Loucy (cell line): ENCODE data around the gene BAIAP3.

Source experiments
- CTCF ChIP-seq: fragments of 200-600 bp; sonication (generic); conservative IDR thresholded peaks from 2 replicates; pipeline ENCODE4 v1.5.1; 2014; ENCODE audit warnings: mild to moderate bottlenecking, antibody characterized with exemption, low read length
- EZH2phosphoT487 ChIP-seq: fragments of 200-600 bp; IDR thresholded peaks from 2 replicates; pipeline ENCODE4 v1.6.1; 2018; ENCODE audit warnings: antibody characterized with exemption, mild to moderate bottlenecking, moderate library complexity, borderline replicate concordance

DNA sequence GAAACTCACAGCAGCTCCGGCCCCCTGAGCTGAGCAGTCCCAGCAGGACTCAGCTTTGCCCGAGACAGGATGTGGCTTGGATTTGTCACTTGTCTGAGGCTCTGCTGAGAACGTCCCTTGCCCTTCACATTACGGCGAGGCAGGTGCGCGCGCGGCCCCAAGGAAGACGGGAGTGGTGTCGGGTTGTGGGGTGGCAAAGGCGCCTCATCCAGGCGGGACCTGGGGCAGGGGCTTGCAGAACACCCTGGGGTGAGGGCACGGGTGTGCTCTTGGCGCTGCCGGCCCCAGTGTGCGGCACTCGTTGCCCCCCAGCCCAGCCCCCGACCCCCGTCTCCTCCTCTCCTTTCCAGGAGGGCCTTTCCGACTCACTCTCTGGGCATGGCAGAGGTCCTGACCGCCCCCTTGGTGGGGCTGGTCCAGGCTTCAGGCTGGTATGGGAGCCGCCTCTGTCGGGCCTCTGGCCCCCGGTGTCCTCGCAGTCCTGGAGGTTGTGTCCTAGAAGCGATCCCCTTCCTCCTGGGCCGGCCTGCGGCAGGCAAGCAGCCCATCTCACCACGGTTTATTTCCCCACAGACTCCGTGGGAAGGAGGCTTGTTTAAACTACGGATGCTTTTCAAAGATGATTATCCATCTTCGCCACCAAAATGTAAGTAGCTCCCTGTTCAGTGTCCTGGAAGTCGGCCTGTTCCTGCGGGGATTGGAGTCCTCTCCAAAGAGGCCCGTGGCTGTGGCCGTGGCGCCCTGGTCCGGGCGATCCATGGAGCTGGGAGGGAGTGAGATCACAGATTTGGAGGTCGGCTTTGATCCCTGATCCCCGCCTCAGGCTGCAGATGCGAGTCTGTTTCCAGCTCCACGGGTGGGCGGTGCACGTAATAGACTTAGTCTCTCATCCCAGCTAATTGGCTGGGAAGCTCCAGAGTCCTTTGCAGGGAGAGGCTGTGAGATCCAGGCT lies 18.1 kb upstream of the BAIAP3 start:
- no peak for TF ChIP-seq CTCF
- no peak for TF ChIP-seq EZH2phosphoT487
